Nucleus accumbens (tissue), 56 donors: ENCODE results near the gene SIM2.
A peak's percentile ranks its signal among the peaks of the same experiment; 100 is the strongest.

Experiments used
- DNase-seq, 56 donors: peaks; one replicate each; lab custom pipeline; 2025; lab: John Stamatoyannopoulos, UW

SIM2 gene

GRCh38 chr21:36699546-36700294, 805 bp downstream of the SIM2 start:
- no peak for DNase-seq

- no peak for DNase-seq
Observed at GRCh38 chr21:36700295-36700970, 1.5 kb downstream of the SIM2 start.

GRCh38 chr21:36700971-36701755, 2.2 kb downstream of the SIM2 start:
- no peak for DNase-seq

- no peak for DNase-seq
Observed at GRCh38 chr21:36701756-36702621, 3.1 kb downstream of the SIM2 start.

GRCh38 chr21:36702622-36702968, 3.7 kb downstream of the SIM2 start:
- DNase-seq, result no peak

- no peak for DNase-seq
Observed at GRCh38 chr21:36703123-36703522, 4.2 kb downstream of the SIM2 start.

- DNase-seq, result no peak
Observed at GRCh38 chr21:36703626-36704280, 4.8 kb downstream of the SIM2 start.

GRCh38 chr21:36704281-36704957, 5.5 kb downstream of the SIM2 start:
- DNase-seq, result no peak

GRCh38 chr21:36704958-36705678, 6.2 kb downstream of the SIM2 start:
- DNase-seq, result no peak

- DNase-seq, result no peak
Observed at GRCh38 chr21:36705679-36706481, 7.0 kb downstream of the SIM2 start.

GRCh38 chr21:36706482-36706852, 7.6 kb downstream of the SIM2 start:
- DNase-seq, result no peak

GRCh38 chr21:36706951-36707762, 8.2 kb downstream of the SIM2 start:
- peak in 5 of 56 donors; percentile 9 to 33 (median 13) for DNase-seq

- DNase-seq, result no peak
Observed at GRCh38 chr21:36707763-36708285, 8.9 kb downstream of the SIM2 start.

GRCh38 chr21:36708286-36709029, 9.5 kb downstream of the SIM2 start:
- no peak for DNase-seq

GRCh38 chr21:36709030-36709867, 10.3 kb downstream of the SIM2 start:
- DNase-seq, result no peak
